ENCODE data around the gene BICD1. TPM values are rescaled to one million over a fixed set of nuclear protein-coding genes. Genes with fewer than 3 reads are reported as not detected.
A peak's percentile ranks its signal among the peaks of the same experiment; 100 is the strongest.

Gene BICD1
- total RNA-seq, 4 donors from 2014 or later, result 0.70 to 7.8 (median 2.8) TPM

DNA sequence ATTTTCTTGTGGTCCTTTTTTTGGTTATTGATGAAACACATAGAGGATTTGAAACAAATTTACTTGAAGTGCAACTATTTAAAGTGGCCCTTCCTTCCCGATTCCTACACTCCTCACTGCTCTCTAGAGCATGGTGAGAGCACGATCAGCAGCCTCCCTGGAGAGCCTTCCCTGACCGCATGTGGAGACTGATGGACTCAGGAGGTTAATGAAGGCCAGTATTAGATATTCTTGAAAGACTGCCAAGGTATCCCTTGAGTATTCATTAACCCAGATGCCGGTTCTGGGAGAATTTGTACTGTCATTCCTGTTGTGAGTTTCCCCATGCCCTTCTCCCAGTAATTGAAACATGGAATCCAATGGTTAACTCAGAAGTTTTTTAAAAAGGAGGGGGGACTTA lies 189.9 kb downstream of the BICD1 start:
- intact Hi-C loops (cut with DNase I), result no loop called here
- H3K27ac ChIP-seq, result no peak overlapping the region
- no peak for DNase-seq

DNA sequence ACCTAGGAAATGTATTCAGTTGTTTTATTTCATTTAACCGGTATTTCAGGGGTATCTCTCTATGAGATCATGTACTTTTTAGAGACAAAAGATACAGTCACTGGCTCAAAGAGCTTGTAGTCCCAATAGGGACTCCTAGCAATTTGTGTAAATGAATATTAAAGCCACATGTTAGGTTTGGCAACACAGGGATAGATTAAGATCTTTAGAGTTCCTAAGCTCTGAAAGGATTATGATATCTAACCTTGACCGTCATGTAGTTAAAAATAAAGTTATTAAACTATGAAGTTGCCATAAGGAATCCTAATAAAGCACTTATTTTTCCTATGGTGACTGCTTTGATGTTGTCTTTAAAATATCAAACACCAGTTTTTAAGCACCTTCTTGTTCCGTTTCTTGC lies 192.3 kb downstream of the BICD1 start:
- intact Hi-C loops (cut with DNase I), result no loop called here

More for the DNA sequence above, 189.9 kb downstream of the BICD1 start:
- no peaks in the 10 kb centered on the region for H3K27me3 ChIP-seq
- no peaks in the 10 kb centered on the region for H3K9me3 ChIP-seq
- no peaks in the 10 kb centered on the region for H3K4me1 ChIP-seq
- TF ChIP-seq POLR2A (IDR thresholded peaks at IDR 0.05), result no peak
- no peak for TF ChIP-seq CTCF (IDR thresholded peaks at IDR 0.05)
- WGBS, 2 donors, result 60 to 73% methylated on average over 4 of the region's 4 CpGs
- H3K36me3 ChIP-seq, result no peaks in the 10 kb centered on the region
- no peak overlapping the region for H3K4me3 ChIP-seq

DNA sequence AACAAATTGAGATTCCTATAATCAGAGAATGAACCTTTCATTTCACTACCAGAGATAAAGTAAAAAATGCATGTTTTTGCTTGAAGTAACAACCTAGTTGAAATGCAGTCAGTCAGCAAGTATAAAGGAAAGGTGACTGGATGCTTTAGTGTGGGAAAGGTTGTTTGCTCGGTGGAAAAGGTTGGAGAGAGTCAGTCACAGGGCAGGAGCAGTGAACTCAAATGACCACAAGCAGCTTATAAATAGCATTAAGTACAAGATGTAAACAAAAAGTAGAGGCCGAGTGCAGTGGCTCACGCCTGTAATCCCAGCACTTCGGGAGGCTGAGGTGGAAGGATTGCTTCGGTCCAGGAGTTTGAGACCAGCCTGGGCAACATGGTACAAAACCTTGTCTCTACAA lies 194.6 kb downstream of the BICD1 start:
- Histone ChIP-seq H3K27ac (no peak overlapping the region), H3K27me3 (no peaks in the 10 kb centered on the region), H3K36me3 (peaks cover 0 to 4% (median 0%) of the 10 kb centered on the region in 3 donors), H3K4me3 (no peak overlapping the region), H3K9me3 (no peaks in the 10 kb centered on the region), H3K4me1 (no peaks in the 10 kb centered on the region)
- WGBS, 2 donors, result 81 to 88% methylated on average over 5 of the region's 5 CpGs
- TF ChIP-seq CTCF (IDR thresholded peaks at IDR 0.05) (no peak), POLR2A (IDR thresholded peaks at IDR 0.05) (no peak)
- intact Hi-C loops (cut with DNase I), result loop anchor here (10.0 kb wide), 2 partner anchors 236 to 616 kb away; no protein-coding TSS in a partner anchor
- no peak for DNase-seq

More for the DNA sequence above, 192.3 kb downstream of the BICD1 start:
- no peak for DNase-seq
- Histone ChIP-seq H3K27ac (no peak overlapping the region), H3K36me3 (no peaks in the 10 kb centered on the region), H3K4me3 (no peak overlapping the region), H3K9me3 (no peaks in the 10 kb centered on the region), H3K4me1 (no peaks in the 10 kb centered on the region), H3K27me3 (no peaks in the 10 kb centered on the region)
- 58 to 83% methylated on average over 3 of the region's 3 CpGs for WGBS, 2 donors
- TF ChIP-seq POLR2A (IDR thresholded peaks at IDR 0.05) (no peak), CTCF (IDR thresholded peaks at IDR 0.05) (no peak)

DNA sequence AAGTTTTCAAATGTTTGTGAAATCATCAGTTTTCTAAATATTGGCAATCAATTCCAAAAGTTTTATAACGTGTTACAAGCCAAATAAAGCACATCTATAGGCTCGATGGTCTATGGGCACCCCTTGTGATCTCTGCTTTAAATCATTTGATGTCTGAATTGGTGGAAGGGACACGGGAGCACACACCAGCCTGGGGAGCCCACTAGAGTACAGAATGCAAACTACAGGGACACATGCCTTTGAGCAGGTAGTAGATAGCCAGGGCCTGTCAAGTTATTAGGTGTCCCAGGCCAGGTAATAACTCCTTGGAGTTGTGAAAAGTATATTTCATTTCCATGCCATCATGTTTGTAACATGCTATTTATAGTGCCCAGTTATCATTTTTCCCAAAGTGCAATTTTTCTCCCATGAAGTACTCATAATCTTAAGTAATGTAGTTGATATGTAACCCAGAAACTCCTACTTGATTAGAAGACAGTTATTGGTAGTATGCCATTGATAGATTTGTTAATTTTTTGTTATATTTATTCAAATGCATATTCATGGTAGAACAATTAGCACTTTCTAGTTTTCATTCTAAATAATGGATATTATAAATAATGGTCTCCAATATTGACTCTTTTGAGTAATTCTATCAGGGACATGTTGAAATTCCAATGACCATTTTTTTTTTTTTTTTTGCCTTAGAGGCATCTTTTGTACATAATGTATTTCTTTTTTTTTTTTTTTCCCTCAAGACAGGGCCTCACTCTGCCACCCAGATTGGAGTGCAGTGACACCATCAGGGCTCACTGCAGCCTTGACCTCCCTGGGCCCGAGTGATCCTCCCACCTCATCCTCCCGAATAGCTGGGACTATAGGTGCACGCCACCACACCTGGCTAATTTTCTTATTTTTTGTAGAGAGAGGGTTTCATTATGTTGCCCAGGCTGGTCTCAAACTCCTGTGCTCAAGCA lies 195.8 kb downstream of the BICD1 start:
- Histone ChIP-seq H3K9me3 (no peaks in the 10 kb centered on the region), H3K36me3 (peaks cover 0 to 4% (median 0%) of the 10 kb centered on the region in 3 donors), H3K27me3 (no peaks in the 10 kb centered on the region), H3K4me1 (no peaks in the 10 kb centered on the region), H3K4me3 (no peak overlapping the region), H3K27ac (no peak overlapping the region)
- intact Hi-C loops (cut with DNase I), result loop anchor here (10.0 kb wide), 2 partner anchors 238 to 618 kb away; no protein-coding TSS in a partner anchor
- TF ChIP-seq CTCF (IDR thresholded peaks at IDR 0.05), result peak in 3 of 6 experiments; percentile 14 to 43 (median 39)
- TF ChIP-seq POLR2A (IDR thresholded peaks at IDR 0.05), result no peak
- WGBS, 2 donors, result 74 to 84% methylated on average over 6 of the region's 6 CpGs
- DNase-seq, result no peak

DNA sequence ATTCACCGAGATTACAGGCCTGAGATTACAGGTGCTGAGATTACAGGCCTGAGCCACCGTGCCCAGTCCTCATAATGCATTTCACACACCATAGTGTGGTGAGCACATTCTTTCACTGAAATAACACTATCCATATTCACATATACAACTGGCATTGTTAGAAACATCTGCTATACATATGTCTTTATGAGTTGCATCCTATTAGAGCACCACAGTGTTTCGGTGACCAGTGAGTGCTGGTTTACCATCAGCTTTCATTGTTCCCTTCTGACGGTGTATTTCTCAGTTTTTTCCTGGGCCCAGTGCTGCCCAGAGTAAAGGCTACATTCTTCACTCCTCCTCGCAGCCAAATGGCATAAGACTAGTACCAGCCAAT lies 196.5 kb downstream of the BICD1 start:
- Histone ChIP-seq H3K4me1 (no peaks in the 10 kb centered on the region), H3K27ac (no peak overlapping the region), H3K4me3 (no peak overlapping the region), H3K9me3 (no peaks in the 10 kb centered on the region), H3K27me3 (no peaks in the 10 kb centered on the region), H3K36me3 (peaks cover 0 to 4% (median 0%) of the 10 kb centered on the region in 3 donors)
- no peak for DNase-seq
- 85 to 93% methylated on average over 5 of the region's 5 CpGs for WGBS, 2 donors
- TF ChIP-seq CTCF (IDR thresholded peaks at IDR 0.05) (no peak), POLR2A (IDR thresholded peaks at IDR 0.05) (no peak)
- intact Hi-C loops (cut with DNase I), result loop anchor here (10.0 kb wide), 2 partner anchors 238 to 618 kb away; no protein-coding TSS in a partner anchor

Measured in esophagus squamous epithelium (tissue), 5 donors.